GM15510 (cell line): ENCODE data around the gene ZNF200.

Experiments used
- POLR2A ChIP-seq: IDR thresholded peaks from 3 replicates; pipeline ENCODE4 v1.6.1; 2011; ENCODE audit warnings: borderline replicate concordance; ENCODE audit not compliant: insufficient read length; ENCODE audit errors: extremely low read depth

Gene ZNF200

GRCh38 chr16:3259836-3260235 lies 24.9 kb upstream of the ZNF200 start:
- TF ChIP-seq POLR2A: no peak

GRCh38 chr16:3256866-3257465 lies 22.0 kb upstream of the ZNF200 start:
- TF ChIP-seq POLR2A: no peak

GRCh38 chr16:3256146-3256865 lies 21.3 kb upstream of the ZNF200 start, which contains the start of gene MEFV:
TSS of gene MEFV (minus strand) at chr16:3256633. CDS start at chr16:3256587, 46 bp downstream.
- no peak for TF ChIP-seq POLR2A

GRCh38 chr16:3254309-3254708 lies 19.4 kb upstream of the ZNF200 start:
- no peak for TF ChIP-seq POLR2A

GRCh38 chr16:3252967-3253366 lies 18.0 kb upstream of the ZNF200 start:
- TF ChIP-seq POLR2A: no peak

- no peak for TF ChIP-seq POLR2A
These were observed 14.5 kb upstream of the ZNF200 start for GRCh38 chr16:3249451-3249850.

- no peak for TF ChIP-seq POLR2A
These were observed 14.1 kb upstream of the ZNF200 start for GRCh38 chr16:3249020-3249419.

GRCh38 chr16:3248596-3248995 lies 13.6 kb upstream of the ZNF200 start:
- no peak for TF ChIP-seq POLR2A

- no peak for TF ChIP-seq POLR2A
These were observed 11.9 kb upstream of the ZNF200 start for GRCh38 chr16:3246876-3247275.

- no peak for TF ChIP-seq POLR2A
These were observed 11.0 kb upstream of the ZNF200 start for GRCh38 chr16:3246002-3246401.

GRCh38 chr16:3243882-3244281 lies 8.9 kb upstream of the ZNF200 start:
- no peak for TF ChIP-seq POLR2A

GRCh38 chr16:3242709-3243108 lies 7.8 kb upstream of the ZNF200 start:
- no peak for TF ChIP-seq POLR2A

GRCh38 chr16:3241761-3242160 lies 6.8 kb upstream of the ZNF200 start:
- TF ChIP-seq POLR2A: no peak

- no peak for TF ChIP-seq POLR2A
These were observed 1.1 kb upstream of the ZNF200 start for GRCh38 chr16:3235856-3236669.

GRCh38 chr16:3234543-3234856 lies 458 bp downstream of the ZNF200 start:
- no peak for TF ChIP-seq POLR2A
